Measurements from ENCODE around the gene PCDH8. TPM values are rescaled to one million over a fixed set of nuclear protein-coding genes. Genes with fewer than 3 reads are reported as not detected.

Gene PCDH8
- total RNA-seq, 1 experiment from 2014 or later, result 2.1 TPM

DNA sequence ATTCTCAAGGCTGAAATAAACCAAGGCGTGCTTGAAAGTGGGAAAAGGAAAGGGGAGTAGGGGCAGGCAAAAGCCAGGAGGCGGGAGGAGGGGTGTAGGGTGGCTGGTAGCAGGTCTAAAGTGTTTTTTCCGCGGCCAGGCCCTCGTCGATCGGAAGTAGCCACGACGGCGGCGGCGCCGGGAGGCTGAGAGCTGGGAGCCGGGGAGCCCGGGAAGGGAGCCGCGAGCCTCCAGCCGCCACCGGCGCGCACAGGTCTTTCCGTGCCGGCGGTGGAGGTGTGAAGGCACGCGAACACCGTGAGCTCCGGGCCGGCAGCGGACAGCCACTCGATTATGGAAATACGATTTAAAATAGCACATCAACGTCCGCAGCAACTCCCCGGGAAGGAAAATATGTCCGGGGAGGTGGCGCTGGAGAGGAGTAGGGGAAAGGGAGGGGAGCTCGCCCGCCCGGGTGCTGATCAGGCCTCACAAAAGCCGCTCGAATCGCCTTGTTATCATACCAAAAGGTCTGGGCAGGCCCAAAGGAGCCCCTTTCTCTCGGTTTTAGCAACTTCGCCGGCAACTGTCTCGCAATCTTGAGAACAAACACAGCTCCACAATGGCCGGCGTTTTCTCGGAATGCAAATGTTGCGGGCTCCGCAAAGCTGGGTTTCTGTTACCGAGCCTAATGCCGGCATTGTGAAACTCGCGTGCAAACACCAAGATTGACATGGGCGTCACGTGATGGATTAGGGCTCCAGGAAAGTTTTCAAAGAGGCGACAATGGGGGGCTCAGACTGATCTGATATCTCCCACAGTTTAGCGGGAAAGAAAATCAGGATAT is 2.9 kb upstream of the PCDH8 start:
- Histone ChIP-seq H2BK12ac (ENCODE audit: insufficient read length, low read depth, low read length) (no peak overlapping the region), H2BK15ac (ENCODE audit: low read depth, low read length) (no peak overlapping the region), H3K4me1 (ENCODE audit: insufficient read depth, low read length) (peaks cover 7% of the 10 kb centered on the region), H2AK5ac (ENCODE audit: insufficient read length, low read length) (no peak overlapping the region), H3K4ac (ENCODE audit: low read depth, low read length) (no peak overlapping the region), H2BK120ac (ENCODE audit: low read depth, low read length, poor library complexity, severe bottlenecking) (no peak overlapping the region), H3K56ac (ENCODE audit: insufficient read length, low read depth, low read length) (no peak overlapping the region), H3K79me2 (ENCODE audit: insufficient read depth, low read length) (no peaks in the 10 kb centered on the region), H3T11ph (ENCODE audit: low read length) (no peak overlapping the region), H4K20me1 (ENCODE audit: control insufficient read depth, insufficient read depth, insufficient read length) (peaks cover 3% of the 10 kb centered on the region), H2BK20ac (ENCODE audit: low read depth, low read length, poor library complexity, severe bottlenecking) (no peak overlapping the region), H3K18ac (ENCODE audit: insufficient read length, low read depth, low read length) (peak overlapping the region; percentile 63), H3K14ac (ENCODE audit: insufficient read depth, low read length) (peak overlapping the region; percentile 74; the same call in 1 of the 2 replicates), H3K23me2 (ENCODE audit: insufficient read length, low read depth, low read length, poor library complexity, severe bottlenecking) (peaks cover 33% of the 10 kb centered on the region), H3K23ac (ENCODE audit: insufficient read length, low read depth, low read length) (no peak overlapping the region), H3K9me3 (ENCODE audit: control insufficient read depth, low read depth, low read length) (no peaks in the 10 kb centered on the region), H4K91ac (ENCODE audit: insufficient read length, low read depth, low read length) (no peak overlapping the region), H2AFZ (ENCODE audit: low read length) (no peak overlapping the region), H3K79me1 (ENCODE audit: insufficient read depth, low read depth, low read length, poor library complexity, severe bottlenecking) (no peaks in the 10 kb centered on the region), H3K4me2 (ENCODE audit: insufficient read depth, insufficient read length, low read length) (peak overlapping the region; percentile 89), H2BK5ac (ENCODE audit: insufficient read length, low read length) (no peak overlapping the region), H4K5ac (ENCODE audit: insufficient read length, low read depth, low read length) (no peak overlapping the region), H4K8ac (replicated peaks; ENCODE audit: insufficient read length, low read depth, low read length) (no peak overlapping the region), H3K9ac (ENCODE audit: extremely low read depth, insufficient read length, low read length) (peak overlapping the region; percentile 39), H3K27ac (ENCODE audit: insufficient read length, low read depth, low read length) (peak overlapping the region; percentile 53), H3K27me3 (ENCODE audit: insufficient read depth, low read length) (peaks cover 33% of the 10 kb centered on the region)
- Mint-ChIP-seq H3K4me1 (peaks cover 55 to 64% of the 10 kb centered on the region in 2 experiments), H3K27me3 (ENCODE audit: low read depth) (peaks cover 56% of the 10 kb centered on the region), H3K36me3 (ENCODE audit: insufficient read depth in 1 of 3, low read depth in 3 of 3) (no peaks in the 10 kb centered on the region; a peak in 1 of 7 replicates), H3K9me3 (no peaks in the 10 kb centered on the region; a peak in 2 of 5 replicates), H3K27ac (peak overlapping the region; percentile 81 to 99 (median 98)), H3K4me3 (peak overlapping the region; percentile 82 to 90)
- no CpG with 5 or more reads among the region's 60 CpGs for WGBS (ENCODE audit: extremely low coverage, insufficient read length, low lambda C conversion rate)
- DNase-seq, result peak; percentile 85
- TF ChIP-seq, protein P1, sequence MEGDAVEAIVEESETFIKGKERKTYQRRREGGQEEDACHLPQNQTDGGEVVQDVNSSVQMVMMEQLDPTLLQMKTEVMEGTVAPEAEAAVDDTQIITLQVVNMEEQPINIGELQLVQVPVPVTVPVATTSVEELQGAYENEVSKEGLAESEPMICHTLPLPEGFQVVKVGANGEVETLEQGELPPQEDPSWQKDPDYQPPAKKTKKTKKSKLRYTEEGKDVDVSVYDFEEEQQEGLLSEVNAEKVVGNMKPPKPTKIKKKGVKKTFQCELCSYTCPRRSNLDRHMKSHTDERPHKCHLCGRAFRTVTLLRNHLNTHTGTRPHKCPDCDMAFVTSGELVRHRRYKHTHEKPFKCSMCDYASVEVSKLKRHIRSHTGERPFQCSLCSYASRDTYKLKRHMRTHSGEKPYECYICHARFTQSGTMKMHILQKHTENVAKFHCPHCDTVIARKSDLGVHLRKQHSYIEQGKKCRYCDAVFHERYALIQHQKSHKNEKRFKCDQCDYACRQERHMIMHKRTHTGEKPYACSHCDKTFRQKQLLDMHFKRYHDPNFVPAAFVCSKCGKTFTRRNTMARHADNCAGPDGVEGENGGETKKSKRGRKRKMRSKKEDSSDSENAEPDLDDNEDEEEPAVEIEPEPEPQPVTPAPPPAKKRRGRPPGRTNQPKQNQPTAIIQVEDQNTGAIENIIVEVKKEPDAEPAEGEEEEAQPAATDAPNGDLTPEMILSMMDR (conservative IDR thresholded peaks at IDR 0.05), result no peak; the same call in 2 of the 3 replicates
